Measurements from ENCODE around the gene KCNN4.

Gene KCNN4

DNA sequence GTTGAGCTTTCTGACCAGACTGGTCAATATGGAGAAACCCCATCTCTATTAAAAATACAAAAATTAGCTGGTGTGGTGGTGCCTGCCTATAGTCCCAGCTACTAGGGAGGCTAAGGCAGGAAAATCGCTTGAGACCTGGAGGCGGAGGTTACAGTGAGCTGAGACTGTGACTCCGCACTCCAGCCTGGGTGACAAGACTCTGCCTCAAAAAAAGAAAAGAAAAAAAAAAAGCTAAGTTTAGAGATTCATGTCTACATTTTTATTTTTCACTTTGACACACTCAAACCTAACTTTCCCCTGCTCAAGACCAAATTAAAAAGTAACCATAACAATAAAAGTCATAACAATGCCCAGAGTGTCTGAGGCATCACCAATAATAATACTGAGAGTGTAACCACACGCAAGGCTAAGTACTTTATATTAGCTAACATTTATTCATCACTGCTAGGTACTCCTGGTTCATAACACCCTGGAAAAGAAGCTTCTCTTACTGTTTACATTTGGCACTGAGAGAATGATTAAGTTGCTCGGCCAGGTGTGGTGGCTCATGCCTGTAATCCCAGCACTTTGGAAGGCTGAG lies 59.2 kb downstream of the KCNN4 start:
- in situ Hi-C loops (cut with MboI; ENCODE audit: low sequenced_read_pairs), result no loop called here

DNA sequence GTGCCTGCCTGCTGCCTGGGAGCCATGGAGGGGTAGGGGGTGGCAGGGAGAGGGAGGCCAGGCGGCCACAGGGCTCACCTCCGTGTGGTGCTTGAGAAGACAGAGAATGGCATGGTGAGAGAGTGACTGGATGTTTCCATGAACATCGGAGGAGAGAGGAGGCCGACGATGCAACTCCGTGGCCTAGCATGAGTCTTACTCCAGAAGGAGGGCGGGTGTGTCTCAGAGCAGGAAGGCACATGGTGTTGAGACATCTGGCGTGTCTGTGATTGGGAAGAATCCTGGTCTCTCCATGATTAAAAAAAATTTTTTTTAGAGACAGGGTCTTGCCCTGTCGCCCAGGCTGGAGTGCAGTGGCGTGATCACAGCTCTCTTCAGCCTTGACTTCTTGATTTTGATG lies 59.8 kb downstream of the KCNN4 start:
- in situ Hi-C loops (cut with MboI; ENCODE audit: low sequenced_read_pairs), result no loop called here

DNA sequence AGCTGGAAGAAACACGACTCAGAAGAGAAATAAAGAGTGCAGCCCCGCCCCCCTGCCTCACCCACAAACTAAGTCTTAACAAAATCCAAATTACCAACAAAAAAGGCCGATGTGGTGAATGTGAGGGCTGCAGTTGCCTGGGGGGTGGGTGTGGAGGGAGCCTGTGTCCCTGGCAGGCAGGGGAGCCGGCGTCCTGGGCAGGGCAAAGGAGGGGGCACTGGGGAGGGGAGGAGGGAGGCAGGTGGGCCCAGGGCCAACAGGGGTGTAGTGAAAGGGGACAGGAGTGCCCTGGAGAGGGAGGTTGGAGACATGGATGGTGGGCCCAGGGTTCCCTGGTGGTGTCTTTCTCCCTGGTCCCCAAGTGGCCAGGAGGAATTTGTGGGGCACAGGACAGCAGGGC lies 60.9 kb downstream of the KCNN4 start:
- in situ Hi-C loops (cut with MboI; ENCODE audit: low sequenced_read_pairs), result no loop called here

DNA sequence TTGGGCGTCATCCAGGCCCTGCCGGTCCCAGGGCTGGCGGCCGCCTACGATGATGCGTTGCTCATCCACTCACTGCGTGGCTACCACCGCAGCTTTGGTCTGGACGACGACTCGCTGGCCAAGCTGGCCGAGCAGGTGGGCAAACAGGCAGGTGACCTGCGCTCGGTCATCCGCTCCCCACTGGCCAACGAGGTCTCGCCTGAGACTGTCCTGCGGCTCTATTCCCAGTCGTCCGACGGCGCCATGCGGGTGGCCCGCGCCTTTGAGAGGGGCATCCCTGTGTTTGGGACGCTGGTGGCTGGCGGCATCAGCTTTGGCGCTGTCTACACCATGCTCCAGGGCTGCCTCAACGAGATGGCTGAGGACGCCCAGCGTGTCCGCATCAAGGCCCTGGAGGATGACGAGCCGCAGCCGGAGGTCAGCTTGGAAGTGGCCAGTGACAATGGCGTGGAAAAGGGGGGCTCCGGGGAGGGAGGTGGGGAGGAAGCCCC lies 61.4 kb downstream of the KCNN4 start:
- in situ Hi-C loops (cut with MboI; ENCODE audit: low sequenced_read_pairs), result no loop called here

DNA sequence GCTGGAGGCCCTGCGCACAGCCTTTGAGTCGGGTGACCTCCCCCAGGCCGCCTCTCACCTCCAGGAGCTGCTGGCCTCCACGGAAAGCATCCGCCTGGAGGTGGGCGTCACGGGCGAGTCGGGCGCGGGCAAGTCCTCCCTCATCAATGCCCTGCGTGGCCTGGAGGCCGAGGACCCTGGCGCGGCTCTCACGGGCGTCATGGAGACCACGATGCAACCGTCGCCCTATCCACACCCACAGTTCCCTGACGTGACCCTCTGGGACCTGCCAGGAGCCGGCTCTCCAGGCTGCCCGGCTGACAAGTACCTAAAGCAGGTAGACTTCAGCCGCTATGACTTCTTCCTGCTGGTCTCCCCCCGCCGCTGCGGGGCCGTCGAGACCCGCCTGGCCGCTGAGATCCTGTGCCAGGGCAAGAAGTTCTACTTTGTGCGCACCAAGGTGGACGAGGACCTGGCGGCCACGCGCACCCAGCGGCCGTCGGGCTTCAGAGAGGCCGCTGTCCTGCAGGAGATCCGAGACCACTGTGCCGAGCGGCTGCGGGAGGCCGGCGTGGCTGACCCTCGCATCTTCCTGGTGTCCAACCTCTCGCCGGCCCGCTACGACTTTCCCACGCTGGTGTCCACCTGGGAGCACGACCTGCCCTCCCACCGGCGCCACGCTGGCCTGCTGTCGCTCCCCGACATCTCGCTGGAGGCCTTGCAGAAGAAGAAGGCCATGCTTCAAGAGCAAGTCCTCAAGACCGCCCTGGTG lies 62.0 kb downstream of the KCNN4 start:
- in situ Hi-C loops (cut with MboI; ENCODE audit: low sequenced_read_pairs), result no loop called here

Data from HL-60/S4 (cell line).